Sigmoid colon (tissue), 7 donors: ENCODE measurements around the gene CRYBB1. TPM values are rescaled to one million over a fixed set of nuclear protein-coding genes. Genes with fewer than 3 reads are reported as not detected.

Experiments
- DNase-seq: peaks from one replicate; pipeline ENCODE4 v3.0.0-alpha.2; 2019
- H3K27ac ChIP-seq, 4 donors: fragments of 200-600 bp; sonication (generic); one replicate each; pipeline ENCODE4 v1.5.1; 2016 to 2019; ENCODE audit warnings: mild to moderate bottlenecking in 1 of 4
- H3K27me3 ChIP-seq, 3 donors: fragments of 200-600 bp; sonication (generic); one replicate each; pipeline ENCODE4 v1.5.1; 2019; ENCODE audit warnings: mild to moderate bottlenecking in 1 of 3
- H3K36me3 ChIP-seq, 4 donors: fragments of 200-600 bp; sonication (generic); one replicate each; pipeline ENCODE4 v1.5.1; 2016 to 2019
- H3K4me1 ChIP-seq, 4 donors: fragments of 200-600 bp; sonication (generic); one replicate each; pipeline ENCODE4 v1.5.1; 2017 to 2019
- H3K4me3 ChIP-seq, 4 donors: fragments of 200-600 bp; sonication (generic); one replicate each; pipeline ENCODE4 v1.5.1; 2017 to 2019; ENCODE audit warnings: mild to moderate bottlenecking in 2 of 4, moderate library complexity in 1 of 4
- H3K9me3 ChIP-seq, 4 donors: fragments of 200-600 bp in 3 of 4; sonication (generic) in 3 of 4; one replicate each; pipeline versions ENCODE4 v1.5.1 to v1.6.1; 2013 to 2019
- EP300 ChIP-seq, 4 donors: sonication (generic); formaldehyde crosslinking; IDR thresholded peaks; one replicate each; pipeline ENCODE4 v1.6.1; 2017; ENCODE audit warnings: antibody characterized with exemption in 4 of 4
- POLR2A ChIP-seq, 2 donors: fragments of 450-650 bp; IDR thresholded peaks; one replicate each; pipeline ENCODE4 v1.6.1; 2016; ENCODE audit warnings: antibody characterized with exemption in 2 of 2, mild to moderate bottlenecking in 2 of 2, moderate library complexity in 2 of 2
- POLR2AphosphoS5 ChIP-seq, 4 donors: sonication (generic); formaldehyde crosslinking; IDR thresholded peaks; one replicate each; pipeline ENCODE4 v1.6.1; 2017; ENCODE audit warnings: antibody characterized with exemption in 4 of 4
- WGBS, 2 donors: extraction: QIAGEN DNeasy Blood & Tissue Kit; methylation state at CpG; one replicate each; pipeline ENCODE4 v1.1.7; 2013; 5-methylcytosine and 5-hydroxymethylcytosine counted together
- intact Hi-C: fragments of 100-400 bp; cut with DNase I; formaldehyde crosslinking; loops from one replicate; pipeline ENCODE4 v1.15.1; 2023
- polyA plus RNA-seq, 3 donors: library from polyadenylated mRNA; stranded (reverse); fragments of 200-250 nt; gene quantifications; one replicate each; pipeline ENCODE4 v1.2.3, GENCODE V29; 2013
- total RNA-seq, 4 donors: library from RNA; depleted of rRNA; stranded (reverse); fragments of >200 nt; gene quantifications; one replicate each; pipeline ENCODE4 v1.1.0, GENCODE V29; 2016
- TF ChIP-seq, protein P1 (sequence below), 4 experiments: fragments of 450-650 bp in 3 of 4; fragments of 200-600 bp in 1 of 4; IDR thresholded peaks; one replicate each; pipeline ENCODE4 v1.5.1; 2016 to 2019; ENCODE audit warnings: antibody characterized with exemption in 4 of 4, mild to moderate bottlenecking in 3 of 4, moderate library complexity in 2 of 4
- donor health status: healthy with polysubstance abuse.
- donor health status: Bipolar disorder and iron deficiency.
- donor health status: healthy.

The CRYBB1 gene
- total and polyA plus RNA-seq, 7 donors = 0.47 to 3.0 (median 1.3) TPM; not detected in 3

DNA sequence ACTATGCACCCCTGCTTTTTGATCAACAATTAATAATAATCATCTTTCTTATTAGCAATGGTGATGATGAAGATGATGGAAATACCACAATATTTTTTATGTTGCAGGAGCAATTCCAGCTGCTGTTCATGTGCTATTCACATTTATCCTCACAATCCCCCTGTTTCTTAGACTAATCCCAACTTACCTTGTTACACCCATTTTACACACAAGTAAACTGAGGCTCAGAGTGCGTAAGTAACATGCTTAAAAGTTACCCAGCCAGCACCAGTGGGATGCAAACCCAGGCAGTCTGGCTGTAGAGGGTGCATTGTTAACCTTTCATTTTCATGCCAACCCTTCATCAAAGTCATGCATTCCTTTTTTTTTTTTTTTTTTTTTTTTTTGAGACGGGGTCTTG lies 2.4 kb upstream of the CRYBB1 start:
- TF ChIP-seq EP300 (IDR thresholded peaks at IDR 0.05) (no peak), POLR2A (IDR thresholded peaks at IDR 0.05) (no peak), POLR2AphosphoS5 (IDR thresholded peaks at IDR 0.05) (no peak)
- TF ChIP-seq, protein P1, sequence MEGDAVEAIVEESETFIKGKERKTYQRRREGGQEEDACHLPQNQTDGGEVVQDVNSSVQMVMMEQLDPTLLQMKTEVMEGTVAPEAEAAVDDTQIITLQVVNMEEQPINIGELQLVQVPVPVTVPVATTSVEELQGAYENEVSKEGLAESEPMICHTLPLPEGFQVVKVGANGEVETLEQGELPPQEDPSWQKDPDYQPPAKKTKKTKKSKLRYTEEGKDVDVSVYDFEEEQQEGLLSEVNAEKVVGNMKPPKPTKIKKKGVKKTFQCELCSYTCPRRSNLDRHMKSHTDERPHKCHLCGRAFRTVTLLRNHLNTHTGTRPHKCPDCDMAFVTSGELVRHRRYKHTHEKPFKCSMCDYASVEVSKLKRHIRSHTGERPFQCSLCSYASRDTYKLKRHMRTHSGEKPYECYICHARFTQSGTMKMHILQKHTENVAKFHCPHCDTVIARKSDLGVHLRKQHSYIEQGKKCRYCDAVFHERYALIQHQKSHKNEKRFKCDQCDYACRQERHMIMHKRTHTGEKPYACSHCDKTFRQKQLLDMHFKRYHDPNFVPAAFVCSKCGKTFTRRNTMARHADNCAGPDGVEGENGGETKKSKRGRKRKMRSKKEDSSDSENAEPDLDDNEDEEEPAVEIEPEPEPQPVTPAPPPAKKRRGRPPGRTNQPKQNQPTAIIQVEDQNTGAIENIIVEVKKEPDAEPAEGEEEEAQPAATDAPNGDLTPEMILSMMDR (IDR thresholded peaks at IDR 0.05) = no peak
- H3K4me3 ChIP-seq = no peak overlapping the region
- 87 to 93% methylated on average over 2 of the region's 2 CpGs for WGBS, 2 donors
- H3K27me3 ChIP-seq = peaks cover 0 to 13% (median under 1%) of the 10 kb centered on the region in 3 donors
- H3K36me3 ChIP-seq = no peaks in the 10 kb centered on the region
- DNase-seq = no peak
- H3K27ac ChIP-seq = no peak overlapping the region
- no peaks in the 10 kb centered on the region for H3K4me1 ChIP-seq
- no peaks in the 10 kb centered on the region for H3K9me3 ChIP-seq
- intact Hi-C loops = no loop called here

DNA sequence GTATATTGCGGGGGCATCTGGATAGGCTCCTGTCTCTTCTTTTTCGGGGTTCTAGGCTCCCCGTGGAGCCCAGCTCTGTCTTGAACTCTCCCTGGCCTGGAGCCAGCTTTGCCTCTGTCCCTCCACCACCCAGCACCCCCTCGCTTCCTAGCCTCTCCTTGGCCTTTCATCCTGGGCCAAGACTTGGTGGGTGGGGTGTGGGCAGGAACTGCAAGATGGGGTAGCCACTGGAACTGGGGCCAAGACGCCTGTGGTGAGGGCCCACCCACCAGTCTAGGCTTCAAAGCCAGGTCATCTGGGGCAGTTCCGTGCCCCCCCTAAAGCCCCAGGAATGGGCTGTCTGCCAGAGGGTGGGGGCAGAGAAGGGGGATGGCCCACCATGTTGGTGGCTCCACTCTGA lies 1.7 kb upstream of the CRYBB1 start:
- intact Hi-C loops = no loop called here
- 58 to 76% methylated on average over 6 of the region's 6 CpGs for WGBS, 2 donors
- Histone ChIP-seq H3K36me3 (no peaks in the 10 kb centered on the region), H3K27ac (no peak overlapping the region), H3K4me3 (no peak overlapping the region), H3K9me3 (no peaks in the 10 kb centered on the region), H3K27me3 (peaks cover 3 to 20% (median 8%) of the 10 kb centered on the region in 3 donors), H3K4me1 (no peaks in the 10 kb centered on the region)
- no peak for TF ChIP-seq POLR2AphosphoS5 (IDR thresholded peaks at IDR 0.05)
- no peak for TF ChIP-seq POLR2A (IDR thresholded peaks at IDR 0.05)
- no peak for TF ChIP-seq EP300 (IDR thresholded peaks at IDR 0.05)
- TF ChIP-seq, protein P1 (IDR thresholded peaks at IDR 0.05) = no peak
- DNase-seq = no peak

DNA sequence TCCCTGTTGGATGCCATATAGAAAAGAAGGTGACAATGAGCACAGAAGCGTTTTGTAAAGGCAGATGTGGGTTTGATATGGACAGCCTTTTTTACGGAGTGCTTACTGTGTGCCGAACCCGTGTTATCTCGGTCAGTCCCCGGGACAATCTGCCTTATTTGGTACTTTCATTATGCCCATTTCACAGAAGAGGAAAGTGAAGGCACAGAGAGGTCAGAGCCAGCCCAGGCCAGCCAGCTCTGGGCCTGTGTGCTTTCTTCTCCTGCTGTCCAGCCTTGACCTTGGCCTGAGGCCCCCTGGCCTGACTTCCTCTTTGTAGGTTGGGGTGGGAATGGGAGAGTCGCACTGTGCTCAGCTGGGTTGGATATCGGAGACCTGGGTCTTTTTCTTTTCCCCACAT lies 628 bp upstream of the CRYBB1 start:
- Histone ChIP-seq H3K4me3 (no peak overlapping the region), H3K27me3 (peaks cover 3 to 22% (median 11%) of the 10 kb centered on the region in 3 donors), H3K27ac (no peak overlapping the region), H3K9me3 (no peaks in the 10 kb centered on the region), H3K4me1 (no peaks in the 10 kb centered on the region), H3K36me3 (no peaks in the 10 kb centered on the region)
- TF ChIP-seq EP300 (IDR thresholded peaks at IDR 0.05) (no peak), POLR2A (IDR thresholded peaks at IDR 0.05) (no peak), POLR2AphosphoS5 (IDR thresholded peaks at IDR 0.05) (no peak)
- TF ChIP-seq, protein P1 (IDR thresholded peaks at IDR 0.05) = no peak
- intact Hi-C loops = no loop called here
- DNase-seq = no peak
- 87 to 92% methylated on average over 8 of the region's 8 CpGs for WGBS, 2 donors

DNA sequence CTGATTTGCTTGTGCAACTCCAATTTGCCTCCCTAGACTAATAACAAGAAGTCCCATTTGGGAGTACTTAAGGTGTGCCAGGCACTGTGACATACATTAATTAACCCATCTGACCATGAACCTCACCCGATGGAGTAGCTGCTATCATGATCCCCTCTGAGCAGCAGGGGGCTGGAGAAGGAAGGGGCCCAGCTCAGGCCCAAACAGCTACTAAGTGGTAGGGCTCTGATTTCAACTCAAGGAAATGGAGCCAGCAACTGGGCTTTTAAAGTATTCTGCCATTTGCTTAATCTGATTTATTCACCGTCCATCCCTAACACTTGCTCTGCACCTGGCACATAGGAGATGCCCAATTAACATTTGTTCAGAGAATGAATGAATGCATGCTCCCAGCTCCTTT lies 1.2 kb downstream of the CRYBB1 start:
- DNase-seq = no peak
- intact Hi-C loops = no loop called here
- Histone ChIP-seq H3K4me3 (no peak overlapping the region), H3K36me3 (no peaks in the 10 kb centered on the region), H3K9me3 (no peaks in the 10 kb centered on the region), H3K27me3 (peaks cover 3 to 34% (median 21%) of the 10 kb centered on the region in 3 donors), H3K4me1 (no peaks in the 10 kb centered on the region), H3K27ac (no peak overlapping the region)
- WGBS, 2 donors = 76 to 88% methylated on average over 2 of the region's 2 CpGs
- TF ChIP-seq EP300 (IDR thresholded peaks at IDR 0.05) (no peak), POLR2A (IDR thresholded peaks at IDR 0.05) (no peak), POLR2AphosphoS5 (IDR thresholded peaks at IDR 0.05) (no peak)

DNA sequence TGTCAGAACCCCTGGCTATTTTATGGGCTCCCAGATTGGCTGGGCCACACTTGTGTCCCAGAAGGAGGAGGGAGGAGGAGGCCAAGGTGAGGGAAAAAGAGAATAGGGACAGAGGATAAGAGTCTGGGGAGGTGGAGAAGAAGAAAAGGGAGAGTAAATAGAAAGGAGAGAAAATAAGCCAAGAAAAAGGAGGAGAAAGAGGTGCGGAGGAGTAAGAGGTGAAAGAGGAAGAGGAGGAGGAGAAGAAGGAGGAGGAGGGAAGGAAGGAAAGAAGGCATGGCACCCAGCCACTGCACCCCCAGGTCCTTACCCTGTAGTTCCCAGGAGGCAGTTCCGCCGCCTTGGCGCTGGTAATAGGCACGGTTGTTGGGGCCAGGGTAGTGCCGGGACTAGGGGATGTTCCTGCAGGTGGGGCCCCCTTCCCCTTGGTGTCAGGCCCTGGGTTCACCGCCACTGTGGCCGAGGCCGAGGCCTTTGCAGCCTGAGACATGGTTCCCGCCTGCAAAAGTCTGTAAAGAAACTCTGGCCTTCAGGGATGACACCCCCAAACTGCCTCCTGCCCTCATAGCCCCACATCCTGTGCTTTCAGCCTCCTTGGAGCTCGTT lies 1.9 kb downstream of the CRYBB1 start:
- Histone ChIP-seq H3K36me3 (no peaks in the 10 kb centered on the region), H3K9me3 (no peaks in the 10 kb centered on the region), H3K4me3 (no peak overlapping the region), H3K4me1 (no peaks in the 10 kb centered on the region), H3K27me3 (peaks cover 3 to 31% (median 21%) of the 10 kb centered on the region in 3 donors), H3K27ac (no peak overlapping the region)
- TF ChIP-seq EP300 (IDR thresholded peaks at IDR 0.05) (no peak), POLR2A (IDR thresholded peaks at IDR 0.05) (no peak), POLR2AphosphoS5 (IDR thresholded peaks at IDR 0.05) (no peak)
- TF ChIP-seq, protein P1 (IDR thresholded peaks at IDR 0.05) = no peak
- intact Hi-C loops = no loop called here
- 84 to 85% methylated on average over 11 of the region's 11 CpGs for WGBS, 2 donors
- no peak for DNase-seq
